ENCODE measurements around the gene RGS10.

RGS10 gene

GRCh38 chr10:119495545-119495944 is 47.0 kb downstream of the RGS10 start:
- DNase-seq = no peak

- DNase-seq = no peak
Measured at GRCh38 chr10:119495021-119495505, 47.5 kb downstream of the RGS10 start.

- no peak for DNase-seq
Measured at GRCh38 chr10:119494236-119495020, 48.1 kb downstream of the RGS10 start.

GRCh38 chr10:119493155-119493554 is 49.4 kb downstream of the RGS10 start:
- DNase-seq = no peak

- DNase-seq = no peak
Measured at GRCh38 chr10:119491966-119492757, 50.4 kb downstream of the RGS10 start.

- no peak for DNase-seq
Measured at GRCh38 chr10:119489991-119490326, 52.6 kb downstream of the RGS10 start.

- no peak for DNase-seq
Measured at GRCh38 chr10:119488675-119489074, 53.8 kb downstream of the RGS10 start.

- DNase-seq = no peak
Measured at GRCh38 chr10:119483839-119484238, 58.7 kb downstream of the RGS10 start.

GRCh38 chr10:119483001-119483400 is 59.5 kb downstream of the RGS10 start:
- no peak for DNase-seq

- no peak for DNase-seq
Measured at GRCh38 chr10:119481781-119482426, 60.6 kb downstream of the RGS10 start.

GRCh38 chr10:119480667-119481066 is 61.9 kb downstream of the RGS10 start:
- no peak for DNase-seq

GRCh38 chr10:119479532-119479931 is 63.0 kb downstream of the RGS10 start:
- DNase-seq = no peak

GRCh38 chr10:119478811-119479341 is 63.6 kb downstream of the RGS10 start:
- no peak for DNase-seq

GRCh38 chr10:119478111-119478802 is 64.3 kb downstream of the RGS10 start:
- no peak for DNase-seq

GRCh38 chr10:119477444-119477843 is 65.1 kb downstream of the RGS10 start:
- no peak for DNase-seq

- DNase-seq = no peak
Measured at GRCh38 chr10:119474606-119475005, 67.9 kb downstream of the RGS10 start.

- DNase-seq = no peak
Measured at GRCh38 chr10:119473771-119474170, 68.7 kb downstream of the RGS10 start.

- no peak for DNase-seq
Measured at GRCh38 chr10:119470920-119471702, 71.4 kb downstream of the RGS10 start.

- DNase-seq = no peak
Measured at GRCh38 chr10:119469846-119470245, 72.7 kb downstream of the RGS10 start.

GRCh38 chr10:119469325-119469707 is 73.2 kb downstream of the RGS10 start:
- no peak for DNase-seq

- DNase-seq = no peak
Measured at GRCh38 chr10:119468542-119469324, 73.8 kb downstream of the RGS10 start.

Measured in fibroblast of skin of right quadriceps (primary cell).